ENCODE data around the gene NOS1.
"Not testable (repeated sequence)": the region's sequence is repeated elsewhere in the genome, so short reads cannot be mapped to it uniquely, and the experiment has no call there.

NOS1 gene

GRCh38 chr12:117202556-117202955 lies 158.9 kb downstream of the NOS1 start:
- no peak for DNase-seq

- DNase-seq = no peak
These were observed 159.4 kb downstream of the NOS1 start for GRCh38 chr12:117202033-117202432.

- not testable (repeated sequence) for DNase-seq
These were observed 161.3 kb downstream of the NOS1 start for GRCh38 chr12:117199956-117200744.

GRCh38 chr12:117196334-117196733 lies 165.1 kb downstream of the NOS1 start:
- not testable (repeated sequence) for DNase-seq

- not testable (repeated sequence) for DNase-seq
These were observed 166.4 kb downstream of the NOS1 start for GRCh38 chr12:117195027-117195426.

GRCh38 chr12:117193903-117194302 lies 167.5 kb downstream of the NOS1 start:
- DNase-seq = no peak

- DNase-seq = not testable (repeated sequence)
These were observed 168.8 kb downstream of the NOS1 start for GRCh38 chr12:117192581-117192980.

- DNase-seq = no peak
These were observed 169.4 kb downstream of the NOS1 start for GRCh38 chr12:117192057-117192456.

- peak; percentile 90 for DNase-seq
These were observed 171.1 kb downstream of the NOS1 start, which contains the start of gene FBXO21 for GRCh38 chr12:117190210-117190781. FBXO21 (minus strand) TSS chr12:117190470; CDS start chr12:117190456, 14 bp downstream.

- DNase-seq = peak; percentile 15
These were observed 171.7 kb downstream of the NOS1 start for GRCh38 chr12:117189725-117190209.

- no peak for DNase-seq
These were observed 172.3 kb downstream of the NOS1 start for GRCh38 chr12:117188961-117189724.

GRCh38 chr12:117188121-117188665 lies 173.2 kb downstream of the NOS1 start:
- DNase-seq = no peak

- DNase-seq = no peak
These were observed 174.0 kb downstream of the NOS1 start for GRCh38 chr12:117187421-117187820.

GRCh38 chr12:117182866-117183265 lies 178.6 kb downstream of the NOS1 start:
- DNase-seq = no peak

- not testable (repeated sequence) for DNase-seq
These were observed 180.0 kb downstream of the NOS1 start for GRCh38 chr12:117181468-117181843.

GRCh38 chr12:117180758-117181467 lies 180.5 kb downstream of the NOS1 start:
- no peak for DNase-seq

- DNase-seq = no peak
These were observed 182.7 kb downstream of the NOS1 start for GRCh38 chr12:117178745-117179144.

- no peak for DNase-seq
These were observed 183.1 kb downstream of the NOS1 start for GRCh38 chr12:117178301-117178700.

- DNase-seq = no peak
These were observed 189.3 kb downstream of the NOS1 start for GRCh38 chr12:117172168-117172567.

GRCh38 chr12:117171499-117172162 lies 189.8 kb downstream of the NOS1 start:
- DNase-seq = no peak

- no peak for DNase-seq
These were observed 191.9 kb downstream of the NOS1 start for GRCh38 chr12:117169548-117169947.

GRCh38 chr12:117168976-117169375 lies 192.4 kb downstream of the NOS1 start:
- DNase-seq = no peak

Data from effector CD8-positive, alpha-beta T cell (primary cell).